CD4-positive, alpha-beta T cell (primary cell): ENCODE measurements around the gene UBA52. TPM values are rescaled to one million over a fixed set of nuclear protein-coding genes. Genes with fewer than 3 reads are reported as not detected.

Experiments used
- ATAC-seq: fragments of 200-7000 bp; cut with Tn5 transposase; one replicate; pipeline ENCODE4 v1.10.0; 2022; ENCODE audit warnings: mild to moderate bottlenecking; ENCODE audit not compliant: poor library complexity
- CTCF ChIA-PET: fragments of 350-600 bp; sonication (Branson Sonifier 250); formaldehyde crosslinking; loops from one replicate; lab custom pipeline; 2021; ENCODE audit warnings: antibody characterized with exemption, inconsistent platforms; lab: Charles Lee
- POLR2A ChIA-PET: fragments of 350-600 bp; sonication (Branson Sonifier 250); formaldehyde crosslinking; loops from one replicate; lab custom pipeline; 2021; ENCODE audit warnings: antibody characterized with exemption, inconsistent platforms; lab: Charles Lee
- DNase-seq, 14 experiments: peaks; one replicate each; pipeline ENCODE4 v3.0.0-alpha.2; 2013 to 2020; ENCODE audit warnings: mixed read lengths in 2 of 14
- H3K27ac ChIP-seq, 2 donors: one replicate each; pipeline versions ENCODE4 v1.5.1 to v1.7.0; 2013; ENCODE audit warnings: low read length in 2 of 2, low read depth in 1 of 2, mild to moderate bottlenecking in 1 of 2
- H3K27me3 ChIP-seq, 2 experiments: 1 replicate in 1 of 2; 2 replicates in 1 of 2; pipeline versions ENCODE4 v1.6.1 to v1.7.0; 2013; ENCODE audit warnings: low read length in 2 of 2, control low read depth in 1 of 2, mild to moderate bottlenecking in 1 of 2, moderate library complexity in 1 of 2; ENCODE audit not compliant: insufficient read depth in 2 of 2, control insufficient read depth in 1 of 2
- H3K36me3 ChIP-seq: one replicate; pipeline ENCODE4 v1.6.1; 2013; ENCODE audit warnings: low read length, control low read depth; ENCODE audit not compliant: insufficient read depth
- H3K4me1 ChIP-seq: one replicate; pipeline ENCODE4 v1.6.1; 2013; ENCODE audit warnings: low read length, control low read depth; ENCODE audit not compliant: insufficient read depth
- H3K4me3 ChIP-seq: one replicate; pipeline ENCODE4 v1.5.1; 2013; ENCODE audit warnings: mild to moderate bottlenecking, low read length, moderate library complexity
- H3K9me3 ChIP-seq, 2 experiments: 1 replicate in 1 of 2; 2 replicates in 1 of 2; pipeline versions ENCODE4 v1.6.1 to v1.7.0; 2013; ENCODE audit warnings: low read length in 2 of 2, mild to moderate bottlenecking in 2 of 2, control low read depth in 1 of 2, moderate library complexity in 1 of 2; ENCODE audit not compliant: control insufficient read depth in 1 of 2, insufficient read depth in 1 of 2
- H3K27ac Mint-ChIP-seq: one replicate; pipeline ENCODE4 v1.8.0; 2020; ENCODE audit warnings: mixed read lengths
- H3K27me3 Mint-ChIP-seq: one replicate; pipeline ENCODE4 v1.8.0; 2021; ENCODE audit warnings: mixed read lengths
- H3K36me3 Mint-ChIP-seq: one replicate; pipeline ENCODE4 v1.8.0; 2021; ENCODE audit warnings: low read depth, mixed read lengths
- H3K4me1 Mint-ChIP-seq: one replicate; pipeline ENCODE4 v1.8.0; 2021; ENCODE audit warnings: low read depth, mixed read lengths
- H3K4me3 Mint-ChIP-seq: one replicate; pipeline ENCODE4 v1.8.0; 2020; ENCODE audit warnings: mild to moderate bottlenecking, mixed read lengths
- H3K9me3 Mint-ChIP-seq: one replicate; pipeline ENCODE4 v1.8.0; 2020; ENCODE audit warnings: mixed read lengths
- intact Hi-C, 2 experiments: fragments of 100-400 bp; cut with DNase I in 1 of 2; cut with micrococcal nuclease in 1 of 2; formaldehyde crosslinking; loops; one replicate each; pipeline versions ENCODE4 v1.15.1 to v1.9.0; 2023 to 2025; cut with DNase I, micrococcal nuclease
- total RNA-seq, 174 experiments: library from RNA in 2 of 174; stranded (reverse) in 2 of 174; gene quantifications; one replicate each; pipeline ENCODE4 v1.2.3 and lab custom pipeline; 2021 to 2026
- TF ChIP-seq, protein P1 (sequence below): fragments of 200-600 bp; IDR thresholded peaks from one replicate; pipeline ENCODE4 v1.8.0; 2022; ENCODE audit warnings: antibody characterized with exemption, mild to moderate bottlenecking

UBA52 gene
- total RNA-seq, 2 experiments from 2014 or later: 2,255 to 2,378 TPM

DNA sequence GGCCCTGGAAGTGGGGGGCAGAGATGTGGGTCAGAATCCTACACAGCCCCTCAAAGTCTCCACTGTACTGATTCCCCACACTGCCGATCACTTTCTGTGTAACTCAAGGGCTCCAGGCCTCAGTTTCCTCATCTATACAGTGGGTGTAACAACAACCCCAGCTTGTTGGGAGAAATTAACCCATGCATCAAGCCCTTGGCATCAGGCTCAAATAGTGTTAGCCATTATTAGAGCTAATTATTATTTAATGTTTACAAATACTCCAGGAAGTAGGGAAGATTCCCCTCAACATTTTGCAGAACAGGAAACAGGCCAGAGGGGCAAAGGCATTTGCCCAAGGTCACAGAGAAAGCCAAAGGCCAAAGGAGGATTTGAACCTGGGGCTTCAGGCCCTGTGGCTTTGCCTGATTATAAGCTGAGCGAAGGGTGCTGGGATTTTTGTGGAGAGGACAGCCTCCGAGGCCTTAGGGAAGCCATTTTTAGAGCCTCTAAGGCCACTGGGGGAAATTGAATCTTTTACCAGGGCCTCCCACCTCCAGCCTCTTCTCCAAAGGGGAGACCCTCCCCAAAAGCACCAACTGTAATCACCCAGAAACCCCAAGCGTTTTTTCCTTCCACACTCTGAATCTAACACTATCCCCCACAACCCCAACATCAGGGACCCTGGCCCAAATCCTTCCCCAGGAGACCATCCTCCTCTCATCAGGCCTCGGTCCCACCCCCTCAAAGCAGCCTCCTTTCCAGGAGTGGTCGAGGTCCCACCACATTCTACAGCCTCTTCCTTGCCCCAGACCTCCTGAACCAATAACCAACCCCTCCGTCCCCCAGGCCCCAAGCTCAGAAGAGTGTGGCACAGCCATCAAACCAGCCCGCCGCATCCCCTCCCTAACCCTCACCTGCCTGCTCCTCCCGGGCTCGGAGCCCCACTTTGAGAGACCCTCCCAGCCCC lies 29.4 kb upstream of the UBA52 start:
- peaks cover 37% of the 10 kb centered on the region for H3K36me3 ChIP-seq
- intact Hi-C loops: loop anchor here (5.0 kb wide), 1 partner anchor 45 kb away; the partner anchor contains the start of gene REX1BD (in 2 of the 2)
- H3K27me3 ChIP-seq: no peaks in the 10 kb centered on the region
- Mint-ChIP-seq H3K27me3 (no peaks in the 10 kb centered on the region), H3K36me3 (peaks cover 52% of the 10 kb centered on the region), H3K9me3 (no peaks in the 10 kb centered on the region), H3K4me1 (peaks cover 27% of the 10 kb centered on the region), H3K27ac (peak overlapping the region; percentile 91), H3K4me3 (peak overlapping the region; percentile 92)
- peak overlapping the region; percentile 65 for H3K27ac ChIP-seq
- ATAC-seq: no peak
- TF ChIP-seq, protein P1, sequence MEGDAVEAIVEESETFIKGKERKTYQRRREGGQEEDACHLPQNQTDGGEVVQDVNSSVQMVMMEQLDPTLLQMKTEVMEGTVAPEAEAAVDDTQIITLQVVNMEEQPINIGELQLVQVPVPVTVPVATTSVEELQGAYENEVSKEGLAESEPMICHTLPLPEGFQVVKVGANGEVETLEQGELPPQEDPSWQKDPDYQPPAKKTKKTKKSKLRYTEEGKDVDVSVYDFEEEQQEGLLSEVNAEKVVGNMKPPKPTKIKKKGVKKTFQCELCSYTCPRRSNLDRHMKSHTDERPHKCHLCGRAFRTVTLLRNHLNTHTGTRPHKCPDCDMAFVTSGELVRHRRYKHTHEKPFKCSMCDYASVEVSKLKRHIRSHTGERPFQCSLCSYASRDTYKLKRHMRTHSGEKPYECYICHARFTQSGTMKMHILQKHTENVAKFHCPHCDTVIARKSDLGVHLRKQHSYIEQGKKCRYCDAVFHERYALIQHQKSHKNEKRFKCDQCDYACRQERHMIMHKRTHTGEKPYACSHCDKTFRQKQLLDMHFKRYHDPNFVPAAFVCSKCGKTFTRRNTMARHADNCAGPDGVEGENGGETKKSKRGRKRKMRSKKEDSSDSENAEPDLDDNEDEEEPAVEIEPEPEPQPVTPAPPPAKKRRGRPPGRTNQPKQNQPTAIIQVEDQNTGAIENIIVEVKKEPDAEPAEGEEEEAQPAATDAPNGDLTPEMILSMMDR: no peak
- H3K4me1 ChIP-seq: peaks cover 28% of the 10 kb centered on the region
- peak overlapping the region; percentile 59 for H3K4me3 ChIP-seq
- DNase-seq: no peak
- CTCF ChIA-PET: interaction anchor here (0.6 kb wide), 1 partner anchor 47 kb away, joined by 3 read pairs; the partner anchor contains the start of gene REX1BD
- no peaks in the 10 kb centered on the region for H3K9me3 ChIP-seq
- POLR2A ChIA-PET: interaction anchor here (0.7 to 2.2 kb wide), 7 partner anchors 8 to 290 kb away, joined by 3 to 24 read pairs (median 9); partner anchors contain the start of genes ELL, KXD1, REX1BD and UBA52

DNA sequence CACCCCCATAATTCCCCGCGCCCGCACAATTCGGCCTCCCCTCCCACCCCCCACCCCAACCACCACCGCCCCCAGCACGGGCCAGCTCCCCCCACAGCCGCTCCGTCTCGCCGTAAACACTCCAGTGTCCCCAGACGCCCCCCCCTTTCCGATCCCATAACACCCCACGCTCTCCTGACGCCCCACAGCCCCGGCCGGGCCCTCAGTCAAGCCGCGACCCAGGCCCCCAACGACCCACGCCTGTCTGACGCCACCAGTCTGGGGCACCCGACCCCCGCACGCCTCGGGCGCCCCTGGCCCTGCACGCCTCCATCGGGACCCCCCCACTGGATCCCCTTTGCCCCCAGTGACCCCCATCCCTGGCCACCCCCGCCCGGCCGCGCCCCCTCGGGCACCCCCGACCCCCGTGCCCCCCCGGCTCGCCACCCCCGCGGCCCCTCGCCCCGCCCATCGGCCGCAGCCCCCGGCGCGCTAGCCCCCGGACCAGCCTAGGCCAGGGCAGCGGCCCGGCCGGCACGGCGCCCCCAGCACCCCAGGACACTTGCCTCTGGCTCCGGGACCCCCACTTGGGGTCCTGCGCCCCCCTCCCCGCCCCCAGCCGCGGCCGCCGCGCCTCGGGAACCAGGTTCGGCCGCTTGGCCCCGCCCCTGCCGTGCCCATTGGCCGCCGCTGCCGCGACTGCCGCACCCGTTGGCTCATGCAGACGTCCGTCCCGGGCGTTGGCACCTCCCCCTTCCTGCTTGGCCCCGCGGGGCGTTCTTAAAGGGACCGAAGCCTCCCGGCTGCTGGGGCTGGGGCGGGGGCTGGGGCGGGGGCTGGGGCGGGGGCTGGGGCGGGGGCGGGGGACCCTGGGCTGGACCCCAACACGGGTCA lies 28.5 kb upstream of the UBA52 start, which contains the start of gene FKBP8:
TSS of gene FKBP8 (minus strand) at position 633 of the 873 bp plus-strand sequence. CDS start 1,603 bp downstream, outside the sequence.
- DNase-seq (peak; percentile 89 to 97 (median 94)), ATAC-seq (peak; percentile 93)
- H3K9me3 Mint-ChIP-seq: no peaks in the 10 kb centered on the region
- Histone ChIP-seq H3K9me3 (no peaks in the 10 kb centered on the region), H3K27ac (peak within 1 kb of the TSS; percentile 66 to 85), H3K4me3 (peak within 1 kb of the TSS; percentile 63), H3K4me1 (peaks cover 28% of the 10 kb centered on the region), H3K27me3 (no peaks in the 10 kb centered on the region), H3K36me3 (peaks cover 28% of the 10 kb centered on the region)
- H3K4me1 Mint-ChIP-seq: peaks cover 27% of the 10 kb centered on the region
- TF ChIP-seq, protein P1: no peak
- H3K27ac Mint-ChIP-seq: peak within 1 kb of the TSS; percentile 96
- no peaks in the 10 kb centered on the region for H3K27me3 Mint-ChIP-seq
- intact Hi-C loops: loop anchor here (1.0 to 5.0 kb wide), 2 partner anchors 21 to 44 kb away; partner anchors contain the start of genes REX1BD (in 2 of the 2) and ELL (in 1 of the 2)
- ChIA-PET POLR2A (interaction anchor here (0.6 to 2.3 kb wide), 18 partner anchors 14 to 289 kb away, joined by 3 to 64 read pairs (median 8); partner anchors contain the start of genes ELL, KXD1, REX1BD and UBA52), CTCF (interaction anchor here (1.3 to 1.7 kb wide), 8 partner anchors 9 to 304 kb away, joined by 3 to 8 read pairs (median 5); partner anchors contain the start of genes ELL, KXD1, REX1BD and UBA52)
- peak within 1 kb of the TSS; percentile 98 for H3K4me3 Mint-ChIP-seq
- peaks cover 46% of the 10 kb centered on the region for H3K36me3 Mint-ChIP-seq
